Diencephalon (tissue), 1 donor: Measurements from ENCODE around the gene SAFB2. TPM values are rescaled to one million over a fixed set of nuclear protein-coding genes. Genes with fewer than 3 reads are reported as not detected.

Experiments
- small RNA-seq: library from RNA; depleted of rRNA; stranded (forward); fragments of <200 nt; gene quantifications from one replicate; pipeline ENCODE3, GENCODE V24; 2014
- total RNA-seq: library from RNA; depleted of rRNA; stranded (reverse); fragments of >200 nt; gene quantifications from one replicate; pipeline ENCODE4 v1.2.3, GENCODE V29; 2014

Gene SAFB2
- 57.2 TPM for total RNA-seq

DNA sequence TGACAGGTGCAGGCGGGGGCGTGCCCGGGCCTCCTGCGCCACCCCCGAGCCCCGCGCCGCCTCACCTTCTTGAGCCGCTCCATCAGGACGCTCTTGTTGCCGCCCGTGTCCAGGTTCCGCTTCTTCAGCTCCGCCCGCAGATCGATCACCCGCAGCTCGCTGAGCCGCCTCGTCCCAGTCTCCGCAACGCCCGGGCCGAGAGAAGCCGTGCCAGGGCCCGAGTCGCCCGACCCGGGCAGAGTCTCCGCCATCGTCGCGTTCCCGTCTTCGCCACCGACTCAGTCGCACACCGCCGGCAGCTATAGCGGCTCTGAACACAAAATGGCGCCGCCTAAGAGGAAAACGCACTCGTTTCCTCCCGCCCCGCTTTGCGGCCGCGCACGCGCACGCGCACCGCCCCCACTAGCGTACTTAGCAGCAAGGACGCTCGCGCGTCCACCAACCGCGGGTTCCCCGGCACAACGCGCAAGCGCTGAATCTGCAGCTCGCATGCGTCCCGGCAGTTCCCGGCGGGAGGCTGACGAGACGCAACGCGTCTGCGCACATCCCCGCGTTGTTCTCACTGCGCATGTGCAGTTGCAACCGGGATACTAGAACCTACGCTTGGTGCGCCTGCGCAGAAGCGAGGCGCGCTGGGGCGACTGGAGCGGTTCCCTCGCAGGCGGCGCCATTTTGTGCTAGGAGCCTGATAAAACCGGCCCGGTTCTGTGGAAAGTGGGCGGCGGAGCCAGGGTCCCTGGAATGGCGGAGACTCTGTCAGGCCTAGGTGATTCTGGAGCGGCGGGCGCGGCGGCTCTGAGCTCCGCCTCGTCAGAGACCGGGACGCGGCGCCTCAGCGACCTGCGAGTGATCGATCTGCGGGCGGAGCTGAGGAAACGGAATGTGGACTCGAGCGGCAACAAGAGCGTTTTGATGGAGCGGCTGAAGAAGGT is at the start of gene SAFB2, which contains the start of gene SAFB:
SAFB2 (minus strand) TSS at position 312 of the 932 bp plus-strand sequence; CDS start at position 251, 61 bp downstream.
SAFB (plus strand) TSS at position 619 of the 932 bp plus-strand sequence; CDS start at position 742, 123 bp downstream.

GRCh38 chr19:5567360-5567969 is 55.1 kb downstream of the SAFB2 start, which contains the start of gene TINCR:
Gene TINCR (minus strand): TSS chr19:5567953.

Small RNA genes lying within 50 kb of the gene (small RNA-seq; reads per million reads assigned to genes)
- not detected for gene SNRPEP4

Other genes with a start within 250 kb of the SAFB2 start
- not detected for gene ZNRF4, start 167.4 kb downstream of the SAFB2 start, total RNA-seq
- gene TINCR, start 54.8 kb downstream of the SAFB2 start, total RNA-seq: 13.4 TPM
- gene SAFB, start 307 bp upstream of the SAFB2 start, total RNA-seq: 92.0 TPM
- 27.2 TPM for gene MICOS13, start 57.7 kb upstream of the SAFB2 start, total RNA-seq
- 39.9 TPM for gene HSD11B1L, start 58.3 kb upstream of the SAFB2 start, total RNA-seq
- 281 TPM for gene RPL36, start 67.5 kb upstream of the SAFB2 start, total RNA-seq
- 50.5 TPM for gene LONP1, start 97.4 kb upstream of the SAFB2 start, total RNA-seq
- gene CATSPERD, start 97.9 kb upstream of the SAFB2 start, total RNA-seq: 0.23 TPM
- 0.69 TPM for gene PRR22, start 162.0 kb upstream of the SAFB2 start, total RNA-seq
- gene DUS3L, start 168.4 kb upstream of the SAFB2 start, total RNA-seq: 10.6 TPM
- not detected for gene NRTN, start 182.3 kb upstream of the SAFB2 start, total RNA-seq
- not detected for gene FUT6, start 216.9 kb upstream of the SAFB2 start, total RNA-seq
- not detected for gene FUT3, start 228.7 kb upstream of the SAFB2 start, total RNA-seq
- gene FUT5, start 247.8 kb upstream of the SAFB2 start, total RNA-seq: not detected